Measurements from ENCODE around the gene PCK2. TPM values are rescaled to one million over a fixed set of nuclear protein-coding genes. Genes with fewer than 3 reads are reported as not detected.
A peak's percentile ranks its signal among the peaks of the same experiment; 100 is the strongest.

PCK2 gene
- total and polyA plus RNA-seq, 12 donors, result 4.4 to 37.0 (median 17.8) TPM

- intact Hi-C loops (cut with DNase I), result no loop called here
- Histone ChIP-seq H3K4me3 (no peak overlapping the region), H3K27me3 (no peaks in the 10 kb centered on the region), H3K4me1 (replicated peaks in 1 of 2) (peaks cover 0 to 1% of the 10 kb centered on the region in 2 donors), H3K27ac (no peak overlapping the region), H3K9me3 (replicated peaks in 1 of 3) (no peaks in the 10 kb centered on the region), H3K36me3 (replicated peaks in 1 of 2) (peaks cover 0 to 58% of the 10 kb centered on the region in 2 donors)
- DNase-seq, result no peak
- no peak for TF ChIP-seq POLR2A (IDR thresholded peaks at IDR 0.05)
- TF ChIP-seq CTCF (IDR thresholded peaks at IDR 0.05), result no peak
- 90 to 93% (median 91%) methylated on average over 6 to 8 of the region's 8 CpGs for WGBS, 4 donors
Observed at GRCh38 chr14:24122898-24123297, 28.8 kb downstream of the PCK2 start.

GRCh38 chr14:24123424-24124417, 29.6 kb downstream of the PCK2 start:
- no peaks in the 10 kb centered on the region for H3K9me3 ChIP-seq (replicated peaks in 1 of 3)
- WGBS, 4 donors, result 80 to 91% (median 88%) methylated on average over 8 to 9 of the region's 9 CpGs
- TF ChIP-seq CTCF (IDR thresholded peaks at IDR 0.05) (no peak), POLR2A (IDR thresholded peaks at IDR 0.05) (no peak)
- no peak overlapping the region for H3K4me3 ChIP-seq
- no peaks in the 10 kb centered on the region for H3K27me3 ChIP-seq
- peaks cover 0 to 50% of the 10 kb centered on the region in 2 donors for H3K36me3 ChIP-seq (replicated peaks in 1 of 2)
- no peak overlapping the region for H3K27ac ChIP-seq
- no peak for DNase-seq
- peaks cover 0 to 4% of the 10 kb centered on the region in 2 donors for H3K4me1 ChIP-seq (replicated peaks in 1 of 2)
- intact Hi-C loops (cut with DNase I), result no loop called here

GRCh38 chr14:24126939-24127338, 32.8 kb downstream of the PCK2 start:
- intact Hi-C loops (cut with DNase I), result no loop called here
- Histone ChIP-seq H3K9me3 (replicated peaks in 1 of 3) (no peaks in the 10 kb centered on the region), H3K36me3 (replicated peaks in 1 of 2) (peaks cover 0 to 18% of the 10 kb centered on the region in 2 donors), H3K27ac (no peak overlapping the region), H3K4me1 (replicated peaks in 1 of 2) (peaks cover 16 to 21% of the 10 kb centered on the region in 2 donors), H3K27me3 (no peaks in the 10 kb centered on the region), H3K4me3 (no peak overlapping the region)
- no peak for TF ChIP-seq POLR2A (IDR thresholded peaks at IDR 0.05)
- no peak for TF ChIP-seq CTCF (IDR thresholded peaks at IDR 0.05)
- DNase-seq, result no peak

GRCh38 chr14:24127673-24128072, 33.6 kb downstream of the PCK2 start:
- peaks cover 0 to 10% of the 10 kb centered on the region in 2 donors for H3K36me3 ChIP-seq (replicated peaks in 1 of 2)
- no peaks in the 10 kb centered on the region for H3K9me3 ChIP-seq (replicated peaks in 1 of 3)
- no peaks in the 10 kb centered on the region for H3K27me3 ChIP-seq
- intact Hi-C loops (cut with DNase I), result no loop called here
- H3K27ac ChIP-seq, result peak overlapping the region in 1 of 5 donors; percentile 45
- WGBS, 4 donors, result 66 to 86% (median 79%) methylated on average over 2 of the region's 2 CpGs
- TF ChIP-seq POLR2A (IDR thresholded peaks at IDR 0.05) (no peak), CTCF (IDR thresholded peaks at IDR 0.05) (no peak)
- DNase-seq, result no peak
- peaks cover 18 to 24% of the 10 kb centered on the region in 2 donors for H3K4me1 ChIP-seq (replicated peaks in 1 of 2)
- no peak overlapping the region for H3K4me3 ChIP-seq

Data from adrenal gland (tissue), 12 donors.